Measurements from ENCODE around the gene NPR2. TPM values are rescaled to one million over a fixed set of nuclear protein-coding genes. Genes with fewer than 3 reads are reported as not detected.

The NPR2 gene
- total RNA-seq, 4 donors from 2014 or later: 5.1 to 9.3 (median 8.1) TPM

DNA sequence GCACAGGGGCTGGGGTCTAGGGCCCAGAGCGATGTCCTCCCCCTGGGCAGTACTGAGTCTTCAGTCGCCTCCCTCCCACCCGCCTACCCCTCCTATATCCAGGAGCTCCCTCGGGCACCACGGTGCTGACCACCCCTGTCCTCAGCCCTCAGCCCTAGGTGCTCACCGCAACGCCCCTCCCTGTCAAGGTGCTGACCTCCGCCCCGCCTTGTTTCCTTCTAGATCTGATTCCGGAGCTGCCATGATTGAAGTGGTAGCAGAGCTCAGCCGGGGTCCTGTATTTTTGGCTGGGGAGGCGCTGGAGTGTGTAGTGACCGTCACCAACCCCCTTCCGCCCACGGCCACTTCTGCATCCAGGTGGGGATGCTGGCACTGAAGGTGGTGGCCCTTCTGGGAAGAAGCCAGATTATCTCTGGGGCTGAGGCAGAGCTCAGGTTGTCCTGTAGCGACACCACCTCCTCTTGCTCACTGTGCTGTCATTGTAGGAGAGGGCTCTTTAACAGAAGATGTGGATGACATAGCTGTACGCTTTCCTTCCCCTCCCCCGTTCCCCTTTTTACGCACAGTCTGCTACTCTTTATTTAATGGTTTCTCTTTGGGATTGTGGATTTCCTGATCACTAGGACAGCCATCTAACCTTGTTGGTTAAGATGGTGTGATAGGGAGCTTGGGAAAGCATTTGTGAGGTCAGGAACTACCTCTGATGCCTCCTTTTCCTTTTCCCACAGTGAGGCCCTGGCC lies 41.7 kb upstream of the NPR2 start:
- Histone ChIP-seq H3K27ac (peak overlapping the region; percentile 68 to 86 (median 84)), H3K4me1 (peaks cover 34 to 35% of the 10 kb centered on the region in 2 donors), H3K36me3 (peaks cover 25 to 37% of the 10 kb centered on the region in 2 donors), H3K9me3 (no peaks in the 10 kb centered on the region), H3K27me3 (no peaks in the 10 kb centered on the region), H3K4me3 (replicated peaks in 1 of 3) (peak overlapping the region; percentile 61 to 69 (median 62))
- DNase-seq: peak; percentile 65 to 68
- 5 to 6% methylated on average over 12 to 13 of the region's 19 CpGs for WGBS, 2 donors
- TF ChIP-seq, protein P1, sequence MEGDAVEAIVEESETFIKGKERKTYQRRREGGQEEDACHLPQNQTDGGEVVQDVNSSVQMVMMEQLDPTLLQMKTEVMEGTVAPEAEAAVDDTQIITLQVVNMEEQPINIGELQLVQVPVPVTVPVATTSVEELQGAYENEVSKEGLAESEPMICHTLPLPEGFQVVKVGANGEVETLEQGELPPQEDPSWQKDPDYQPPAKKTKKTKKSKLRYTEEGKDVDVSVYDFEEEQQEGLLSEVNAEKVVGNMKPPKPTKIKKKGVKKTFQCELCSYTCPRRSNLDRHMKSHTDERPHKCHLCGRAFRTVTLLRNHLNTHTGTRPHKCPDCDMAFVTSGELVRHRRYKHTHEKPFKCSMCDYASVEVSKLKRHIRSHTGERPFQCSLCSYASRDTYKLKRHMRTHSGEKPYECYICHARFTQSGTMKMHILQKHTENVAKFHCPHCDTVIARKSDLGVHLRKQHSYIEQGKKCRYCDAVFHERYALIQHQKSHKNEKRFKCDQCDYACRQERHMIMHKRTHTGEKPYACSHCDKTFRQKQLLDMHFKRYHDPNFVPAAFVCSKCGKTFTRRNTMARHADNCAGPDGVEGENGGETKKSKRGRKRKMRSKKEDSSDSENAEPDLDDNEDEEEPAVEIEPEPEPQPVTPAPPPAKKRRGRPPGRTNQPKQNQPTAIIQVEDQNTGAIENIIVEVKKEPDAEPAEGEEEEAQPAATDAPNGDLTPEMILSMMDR (IDR thresholded peaks at IDR 0.05): no peak
- no peak for TF ChIP-seq POLR2A (IDR thresholded peaks at IDR 0.05)
- intact Hi-C loops (cut with DNase I): loop anchor here (10.0 kb wide), 1 partner anchor 75 kb away; the partner anchor contains the start of genes FAM221B and TMEM8B

DNA sequence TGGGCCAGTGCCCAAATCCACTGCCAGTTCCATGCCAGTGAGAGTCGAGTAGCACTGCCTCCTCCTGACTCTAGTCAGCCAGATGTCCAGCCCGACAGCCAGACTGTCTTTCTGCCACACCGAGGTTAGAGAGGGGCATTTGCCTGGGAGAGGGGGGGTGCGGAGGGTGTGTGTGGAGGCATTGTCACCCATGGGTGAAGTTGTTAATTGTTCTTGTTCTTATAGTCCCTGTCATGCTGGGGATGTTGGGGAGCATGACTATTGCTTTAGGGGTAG lies 41.2 kb upstream of the NPR2 start:
- 36 to 48% methylated on average over 2 to 4 of the region's 4 CpGs for WGBS, 2 donors
- intact Hi-C loops (cut with DNase I): no loop called here
- no peaks in the 10 kb centered on the region for H3K27me3 ChIP-seq

DNA sequence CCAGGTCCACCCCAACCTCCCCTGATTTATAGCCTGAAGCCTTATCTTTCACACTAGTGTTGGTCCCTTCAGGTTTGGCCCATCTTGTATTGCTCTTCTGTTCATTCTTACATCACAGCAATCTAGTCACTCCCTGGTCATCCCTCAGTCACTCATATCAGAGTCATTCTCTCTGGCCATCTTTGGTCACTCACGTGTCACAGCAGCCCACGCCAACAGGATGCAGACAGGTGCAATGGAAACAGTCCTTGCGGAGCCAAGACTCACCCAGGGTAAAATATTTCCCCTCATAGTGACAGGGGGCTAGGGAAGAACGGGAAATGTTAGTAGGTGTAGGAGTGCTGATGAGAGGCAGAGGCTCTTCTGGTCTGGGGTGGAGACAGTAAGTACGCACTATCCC lies 37.9 kb upstream of the NPR2 start:
- Histone ChIP-seq H3K27me3 (no peaks in the 10 kb centered on the region), H3K36me3 (peaks cover 23 to 37% of the 10 kb centered on the region in 2 donors), H3K27ac (no peak overlapping the region), H3K4me1 (peaks cover 28 to 34% of the 10 kb centered on the region in 2 donors), H3K4me3 (replicated peaks in 1 of 3) (no peak overlapping the region), H3K9me3 (no peaks in the 10 kb centered on the region)
- WGBS, 2 donors: 87 to 89% methylated on average over 5 of the region's 5 CpGs
- no peak for DNase-seq
- intact Hi-C loops (cut with DNase I): no loop called here
- no peak for TF ChIP-seq POLR2A (IDR thresholded peaks at IDR 0.05)
- TF ChIP-seq, protein P1 (IDR thresholded peaks at IDR 0.05): no peak

More for the DNA sequence above, 41.2 kb upstream of the NPR2 start:
- Histone ChIP-seq H3K9me3 (no peaks in the 10 kb centered on the region), H3K4me3 (replicated peaks in 1 of 3) (peak overlapping the region in 1 of 3 donors; percentile 69), H3K27ac (peak overlapping the region in 2 of 3 donors; percentile 68 to 84), H3K4me1 (peaks cover 34 to 35% of the 10 kb centered on the region in 2 donors), H3K36me3 (peaks cover 23 to 37% of the 10 kb centered on the region in 2 donors)
- peak; percentile 36 to 60 for DNase-seq
- TF ChIP-seq, protein P1 (IDR thresholded peaks at IDR 0.05): no peak
- no peak for TF ChIP-seq POLR2A (IDR thresholded peaks at IDR 0.05)

DNA sequence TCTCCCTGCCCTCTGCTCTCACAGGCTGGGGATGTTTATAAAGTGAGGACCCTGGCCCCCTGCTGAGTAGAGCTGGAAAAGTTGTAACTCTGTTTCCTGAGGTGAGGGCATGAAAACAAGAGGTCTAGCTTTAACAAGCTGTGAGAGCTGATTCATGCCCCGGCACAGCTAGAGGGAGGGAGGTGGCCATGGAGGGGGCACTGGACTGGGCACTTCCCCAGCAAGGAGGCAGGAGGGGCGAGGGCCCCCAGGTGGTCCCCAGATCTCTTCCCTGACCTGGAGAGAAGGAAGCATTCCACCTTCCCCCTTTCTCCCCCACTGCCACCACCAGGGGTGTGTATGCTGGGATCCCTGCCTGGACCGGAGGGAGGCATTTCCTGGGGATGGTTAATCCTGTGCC lies 37.1 kb upstream of the NPR2 start, which contains the start of gene MSMP:
Gene MSMP, minus strand, starts transcription at position 13 of the 400 bp plus-strand sequence. CDS start 147 bp downstream, outside the sequence.
- Histone ChIP-seq H3K4me1 (peaks cover 32 to 42% of the 10 kb centered on the region in 2 donors), H3K9me3 (no peaks in the 10 kb centered on the region), H3K27me3 (no peaks in the 10 kb centered on the region), H3K27ac (no peak within 1 kb of the TSS), H3K4me3 (replicated peaks in 1 of 3) (no peak within 1 kb of the TSS), H3K36me3 (peaks cover 23 to 37% of the 10 kb centered on the region in 2 donors)
- intact Hi-C loops (cut with DNase I): no loop called here
- TF ChIP-seq, protein P1 (IDR thresholded peaks at IDR 0.05): no peak
- TF ChIP-seq POLR2A (IDR thresholded peaks at IDR 0.05): no peak
- 43 to 63% methylated on average over 2 of the region's 3 CpGs for WGBS, 2 donors
- no peak for DNase-seq

DNA sequence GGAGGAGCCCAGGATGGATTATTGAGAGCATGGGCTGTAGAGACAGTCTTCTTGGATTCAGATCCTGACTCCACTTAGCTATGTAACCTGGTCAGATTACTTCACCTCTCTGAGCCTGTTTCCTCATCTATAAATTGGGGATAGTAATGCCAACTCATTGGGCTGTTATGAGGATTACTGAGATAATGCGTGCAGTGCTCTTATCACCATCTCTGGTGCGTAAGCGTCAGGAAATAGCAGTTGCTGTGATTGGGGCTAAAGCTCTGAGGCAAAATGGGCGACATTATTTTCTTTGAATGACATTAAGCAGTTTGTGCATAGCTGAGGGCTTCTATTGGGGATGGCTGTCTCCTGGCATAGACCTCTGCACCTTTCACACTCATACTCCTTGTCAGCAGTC lies 36.3 kb upstream of the NPR2 start:
- Histone ChIP-seq H3K36me3 (peaks cover 23 to 37% of the 10 kb centered on the region in 2 donors), H3K4me3 (replicated peaks in 1 of 3) (no peak overlapping the region), H3K9me3 (no peaks in the 10 kb centered on the region), H3K27me3 (no peaks in the 10 kb centered on the region), H3K27ac (no peak overlapping the region), H3K4me1 (peaks cover 27 to 44% of the 10 kb centered on the region in 2 donors)
- intact Hi-C loops (cut with DNase I): no loop called here
- TF ChIP-seq POLR2A (IDR thresholded peaks at IDR 0.05): no peak
- TF ChIP-seq, protein P1 (IDR thresholded peaks at IDR 0.05): no peak
- 93 to 98% methylated on average over 4 of the region's 4 CpGs for WGBS, 2 donors
- DNase-seq: no peak
